CD14-positive monocyte (primary cell): Measurements from ENCODE around the gene CSTPP1. TPM values are rescaled to one million over a fixed set of nuclear protein-coding genes. Genes with fewer than 3 reads are reported as not detected.

Experiments used
- DNase-seq, 3 donors: peaks; one replicate each; pipeline ENCODE4 v3.0.0-alpha.2; 2011 to 2022
- H2AFZ ChIP-seq: 2 replicates; pipeline ENCODE4 v1.6.0; 2012; ENCODE audit warnings: mild to moderate bottlenecking, low read depth, low read length, inconsistent platforms; ENCODE audit not compliant: insufficient read depth, poor library complexity, severe bottlenecking
- H3K27ac ChIP-seq, 2 donors: 1 replicate in 1 of 2; 2 replicates in 1 of 2; pipeline ENCODE4 v1.5.1; 2012 to 2013; ENCODE audit warnings: low read length in 2 of 2, control low read depth in 1 of 2, inconsistent platforms in 1 of 2, low read depth in 1 of 2, mild to moderate bottlenecking in 1 of 2
- H3K27me3 ChIP-seq, 2 donors: one replicate each; pipeline versions ENCODE4 v1.6.0 to v1.6.1; 2011 to 2013; ENCODE audit warnings: low read length in 2 of 2; ENCODE audit not compliant: control insufficient read depth in 2 of 2, insufficient read depth in 2 of 2
- H3K36me3 ChIP-seq, 2 donors: replicated peaks in 1 of 2; 1 replicate in 1 of 2; 2 replicates in 1 of 2; pipeline versions ENCODE4 v1.5.1 to v1.6.1; 2012 to 2013; ENCODE audit warnings: low read length in 2 of 2, control low read depth in 1 of 2, inconsistent platforms in 1 of 2, mild to moderate bottlenecking in 1 of 2; ENCODE audit not compliant: insufficient read depth in 2 of 2, control insufficient read depth in 1 of 2
- H3K4me1 ChIP-seq, 2 donors: 1 replicate in 1 of 2; 2 replicates in 1 of 2; pipeline versions ENCODE4 v1.5.1 to v1.6.1; 2012 to 2013; ENCODE audit warnings: low read length in 2 of 2, control low read depth in 1 of 2, inconsistent platforms in 1 of 2, mild to moderate bottlenecking in 1 of 2, moderate library complexity in 1 of 2; ENCODE audit not compliant: insufficient read depth in 2 of 2, control insufficient read depth in 1 of 2
- H3K4me2 ChIP-seq: replicated peaks from 2 replicates; pipeline ENCODE3; 2012; ENCODE audit warnings: low read length, moderate library complexity, mild to moderate bottlenecking; ENCODE audit not compliant: poor library complexity, severe bottlenecking; ENCODE audit errors: extremely low read depth
- H3K4me3 ChIP-seq, 3 experiments: fragments of 200-600 bp in 1 of 3; sonication (generic) in 1 of 3; replicated peaks in 1 of 3; 1 replicate in 2 of 3; 2 replicates in 1 of 3; pipeline ENCODE4 v1.5.1; 2011 to 2013; ENCODE audit warnings: low read length in 3 of 3, mild to moderate bottlenecking in 3 of 3, control low read depth in 2 of 3, low read depth in 2 of 3, inconsistent platforms in 1 of 3, moderate library complexity in 1 of 3
- H3K79me2 ChIP-seq: 2 replicates; pipeline ENCODE4 v1.6.0; 2012; ENCODE audit warnings: mild to moderate bottlenecking, control low read depth, inconsistent platforms, low read length, moderate library complexity; ENCODE audit not compliant: insufficient read depth
- H3K9ac ChIP-seq: 2 replicates; pipeline ENCODE4 v1.6.0; 2017; ENCODE audit warnings: low read length, mild to moderate bottlenecking; ENCODE audit not compliant: insufficient read depth, poor library complexity, severe bottlenecking
- H3K9me3 ChIP-seq, 2 donors: replicated peaks in 1 of 2; 1 replicate in 1 of 2; 2 replicates in 1 of 2; pipeline versions ENCODE4 v1.5.1 to v1.6.1; 2012 to 2013; ENCODE audit warnings: low read length in 2 of 2, control low read depth in 1 of 2; ENCODE audit not compliant: control insufficient read depth in 1 of 2, insufficient read depth in 1 of 2
- H4K20me1 ChIP-seq: 2 replicates; pipeline ENCODE4 v1.6.0; 2012; ENCODE audit warnings: mild to moderate bottlenecking, low read length, control low read depth, moderate library complexity; ENCODE audit not compliant: insufficient read depth
- H3K27ac Mint-ChIP-seq, 7 donors: one replicate each; pipeline ENCODE4 v1.8.0; 2020; ENCODE audit warnings: mild to moderate bottlenecking in 7 of 7, mixed read lengths in 7 of 7, moderate library complexity in 6 of 7, inconsistent platforms in 2 of 7
- H3K27me3 Mint-ChIP-seq, 3 donors: one replicate each; pipeline ENCODE4 v1.8.0; 2021 to 2022; ENCODE audit warnings: low read depth in 3 of 3, mild to moderate bottlenecking in 3 of 3, mixed read lengths in 3 of 3, moderate library complexity in 3 of 3, inconsistent platforms in 1 of 3
- H3K36me3 Mint-ChIP-seq, 2 donors: one replicate each; pipeline ENCODE4 v1.8.0; 2020; ENCODE audit warnings: mixed read lengths in 2 of 2, inconsistent platforms in 1 of 2, mild to moderate bottlenecking in 1 of 2
- H3K4me1 Mint-ChIP-seq: one replicate; pipeline ENCODE4 v1.8.0; 2020; ENCODE audit warnings: mild to moderate bottlenecking, mixed read lengths
- H3K4me3 Mint-ChIP-seq, 2 donors: one replicate each; pipeline ENCODE4 v1.8.0; 2020; ENCODE audit warnings: mild to moderate bottlenecking in 2 of 2, mixed read lengths in 2 of 2, moderate library complexity in 1 of 2
- H3K9me3 Mint-ChIP-seq, 7 donors: one replicate each; pipeline ENCODE4 v1.8.0; 2020 to 2022; ENCODE audit warnings: mixed read lengths in 7 of 7, mild to moderate bottlenecking in 6 of 7, moderate library complexity in 6 of 7, inconsistent platforms in 2 of 7
- CTCF ChIP-seq: fragments of 200-600 bp; IDR thresholded peaks from one replicate; pipeline ENCODE4 v1.8.0; 2022; ENCODE audit warnings: antibody characterized with exemption, mild to moderate bottlenecking
- WGBS: methylation state at CpG from one replicate; pipeline ENCODE4 v1.1.5; 2013; ENCODE audit warnings: missing lambda C conversion rate; ENCODE audit not compliant: insufficient coverage; 5-methylcytosine and 5-hydroxymethylcytosine counted together
- intact Hi-C, 2 donors: fragments of 100-400 bp; cut with micrococcal nuclease; formaldehyde crosslinking; loops; one replicate each; pipeline versions ENCODE4 v1.15.0 to v1.15.1; 2023
- polyA plus RNA-seq, 3 donors: library from polyadenylated mRNA; depleted of rRNA in 1 of 3; unstranded in 2 of 3; stranded (reverse) in 1 of 3; fragments of 300-500 nt in 2 of 3; fragments of >200 nt in 1 of 3; fragmentation: Illumina TruSeq in 2 of 3; gene quantifications; 1 replicate in 2 of 3; 2 replicates in 1 of 3; pipeline ENCODE4 v1.2.3, GENCODE V29; 2012 to 2021

Gene CSTPP1
- polyA plus RNA-seq, 3 donors = 4.5 to 6.5 (median 5.9) TPM

- no peak overlapping the region for H2AFZ ChIP-seq
- Mint-ChIP-seq H3K36me3 (no peaks in the 10 kb centered on the region), H3K9me3 (peaks cover 0 to 5% (median 0%) of the 10 kb centered on the region in 7 donors), H3K4me1 (peaks cover 3% of the 10 kb centered on the region), H3K27me3 (peaks cover 0 to 1% (median under 1%) of the 10 kb centered on the region in 3 donors), H3K4me3 (no peak overlapping the region), H3K27ac (no peak overlapping the region)
- no peaks in the 10 kb centered on the region for H3K27me3 ChIP-seq
- H3K9me3 ChIP-seq = no peaks in the 10 kb centered on the region
- H3K36me3 ChIP-seq = no peaks in the 10 kb centered on the region
- H3K4me1 ChIP-seq = no peaks in the 10 kb centered on the region
- H3K4me3 ChIP-seq = no peak overlapping the region
- H3K79me2 ChIP-seq = no peaks in the 10 kb centered on the region
- intact Hi-C loops = no loop called here
- 100% methylated on average over 2 of the region's 4 CpGs for WGBS
- no peak for DNase-seq
- TF ChIP-seq CTCF = no peak
- no peak overlapping the region for H3K9ac ChIP-seq
- H4K20me1 ChIP-seq = no peaks in the 10 kb centered on the region
- H3K27ac ChIP-seq = no peak overlapping the region
- no peak overlapping the region for H3K4me2 ChIP-seq
Observed at GRCh38 chr11:47108214-47108613, 171.7 kb downstream of the CSTPP1 start.

GRCh38 chr11:47109051-47109726 lies 172.6 kb downstream of the CSTPP1 start:
- H3K79me2 ChIP-seq = no peaks in the 10 kb centered on the region
- H4K20me1 ChIP-seq = no peaks in the 10 kb centered on the region
- no peak overlapping the region for H3K27ac ChIP-seq
- WGBS = 96% methylated on average over 4 of the region's 6 CpGs
- no peak for DNase-seq
- no peak overlapping the region for H3K9ac ChIP-seq
- H3K36me3 ChIP-seq = no peaks in the 10 kb centered on the region
- Mint-ChIP-seq H3K27me3 (peaks cover 0 to 1% (median 0%) of the 10 kb centered on the region in 3 donors), H3K4me1 (peaks cover 2% of the 10 kb centered on the region), H3K36me3 (no peaks in the 10 kb centered on the region), H3K27ac (no peak overlapping the region), H3K9me3 (peaks cover 0 to 5% (median 1%) of the 10 kb centered on the region in 7 donors), H3K4me3 (no peak overlapping the region)
- H3K4me3 ChIP-seq = no peak overlapping the region
- no peaks in the 10 kb centered on the region for H3K27me3 ChIP-seq
- no peak overlapping the region for H3K4me2 ChIP-seq
- no peak for TF ChIP-seq CTCF
- intact Hi-C loops = no loop called here
- H3K4me1 ChIP-seq = no peaks in the 10 kb centered on the region
- H3K9me3 ChIP-seq = no peaks in the 10 kb centered on the region
- no peak overlapping the region for H2AFZ ChIP-seq
